ENCODE results near the gene RNF186.
"Not testable (repeated sequence)": the region's sequence is repeated elsewhere in the genome, so short reads cannot be mapped to it uniquely, and the experiment has no call there.

RNF186 gene

GRCh38 chr1:19824036-19824435, 9.0 kb upstream of the RNF186 start:
- DNase-seq, result no peak

GRCh38 chr1:19819701-19820100, 4.6 kb upstream of the RNF186 start:
- no peak for DNase-seq

DNA sequence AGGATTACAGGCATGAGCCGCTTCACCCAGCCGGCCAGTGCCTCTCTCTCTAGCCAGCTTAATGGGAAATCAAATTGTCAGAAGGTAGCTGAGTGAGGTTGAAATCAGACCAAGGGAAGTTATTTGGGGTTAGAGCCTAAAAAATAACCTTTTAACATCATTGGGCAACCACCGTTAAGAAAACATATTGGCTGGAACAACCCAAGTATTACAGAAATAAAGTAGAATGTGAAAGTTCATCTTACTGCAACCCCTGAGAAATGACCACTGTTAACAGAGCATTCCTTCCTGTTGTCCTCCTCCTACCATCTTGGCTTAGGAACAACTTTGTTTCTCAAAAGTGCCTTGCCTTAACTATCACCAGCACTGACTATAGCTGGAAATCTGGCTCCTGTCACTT, 3.2 kb upstream of the RNF186 start:
- no peak for DNase-seq

- DNase-seq, result no peak
Observed at GRCh38 chr1:19817160-19817559, 2.1 kb upstream of the RNF186 start.

DNA sequence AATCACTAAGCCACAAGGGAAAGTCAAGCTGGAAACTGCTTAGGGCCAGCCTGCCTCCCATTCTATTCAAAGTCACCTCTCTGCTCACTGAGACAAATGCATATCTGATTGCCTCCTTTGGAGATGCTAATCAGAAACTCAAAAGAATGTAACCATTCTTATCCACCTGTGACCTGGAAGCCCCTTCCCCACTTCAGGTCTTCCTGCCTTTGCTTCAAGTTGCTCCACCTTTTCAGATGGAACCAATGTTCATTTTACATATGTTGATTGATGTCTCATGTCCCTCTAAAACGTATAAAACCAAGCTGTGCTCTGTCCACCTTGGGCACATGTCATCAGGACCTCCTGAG, 1.6 kb upstream of the RNF186 start:
- not testable (repeated sequence) for DNase-seq

DNA sequence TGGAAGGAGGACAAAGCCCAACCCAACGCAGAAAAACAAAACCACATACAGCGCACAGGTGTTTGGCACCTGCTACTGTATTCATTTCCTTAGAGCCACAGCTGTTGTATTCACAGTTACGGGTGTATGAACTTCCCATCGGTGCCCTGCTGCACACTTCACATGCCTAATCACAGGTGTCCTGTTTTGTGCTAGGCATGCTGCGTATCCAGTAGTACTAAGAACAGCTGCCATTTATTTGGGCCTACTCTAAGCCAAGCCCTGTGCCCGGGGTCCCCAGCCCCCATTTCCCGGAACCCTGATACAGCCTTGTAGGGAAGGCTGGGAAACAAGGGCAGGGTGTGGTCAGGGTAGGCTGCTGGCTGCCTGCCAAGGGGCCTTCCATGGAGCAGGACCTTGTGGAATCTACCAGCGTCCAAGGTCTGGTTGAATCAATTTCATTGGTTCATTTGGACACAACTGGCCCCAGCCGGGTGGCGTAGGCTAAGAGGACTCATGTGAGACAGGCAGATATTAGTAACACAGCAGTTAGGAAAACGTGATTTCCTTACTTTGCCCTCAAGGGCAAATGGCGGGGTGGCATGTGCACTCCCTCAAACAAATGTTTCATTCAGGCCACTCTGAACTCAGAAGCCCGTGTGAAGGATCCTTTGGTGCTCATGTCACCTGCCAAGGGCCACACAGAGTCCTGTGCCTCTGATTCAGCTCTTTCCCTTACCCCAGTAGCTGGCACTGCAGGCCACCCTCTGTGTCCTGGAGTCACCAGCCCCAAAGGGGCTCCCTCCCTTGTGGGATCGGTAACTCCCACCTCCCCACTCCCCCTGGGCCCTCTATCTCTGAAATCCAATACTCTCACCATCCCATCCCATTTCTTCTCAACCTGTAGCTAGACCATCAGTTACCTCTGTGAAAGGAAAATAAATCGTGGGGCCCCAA, 986 bp upstream of the RNF186 start:
- no peak for DNase-seq

GRCh38 chr1:19814244-19814661, 830 bp downstream of the RNF186 start:
- DNase-seq, result no peak

GRCh38 chr1:19813643-19813960, 1.5 kb downstream of the RNF186 start:
- no peak for DNase-seq

DNA sequence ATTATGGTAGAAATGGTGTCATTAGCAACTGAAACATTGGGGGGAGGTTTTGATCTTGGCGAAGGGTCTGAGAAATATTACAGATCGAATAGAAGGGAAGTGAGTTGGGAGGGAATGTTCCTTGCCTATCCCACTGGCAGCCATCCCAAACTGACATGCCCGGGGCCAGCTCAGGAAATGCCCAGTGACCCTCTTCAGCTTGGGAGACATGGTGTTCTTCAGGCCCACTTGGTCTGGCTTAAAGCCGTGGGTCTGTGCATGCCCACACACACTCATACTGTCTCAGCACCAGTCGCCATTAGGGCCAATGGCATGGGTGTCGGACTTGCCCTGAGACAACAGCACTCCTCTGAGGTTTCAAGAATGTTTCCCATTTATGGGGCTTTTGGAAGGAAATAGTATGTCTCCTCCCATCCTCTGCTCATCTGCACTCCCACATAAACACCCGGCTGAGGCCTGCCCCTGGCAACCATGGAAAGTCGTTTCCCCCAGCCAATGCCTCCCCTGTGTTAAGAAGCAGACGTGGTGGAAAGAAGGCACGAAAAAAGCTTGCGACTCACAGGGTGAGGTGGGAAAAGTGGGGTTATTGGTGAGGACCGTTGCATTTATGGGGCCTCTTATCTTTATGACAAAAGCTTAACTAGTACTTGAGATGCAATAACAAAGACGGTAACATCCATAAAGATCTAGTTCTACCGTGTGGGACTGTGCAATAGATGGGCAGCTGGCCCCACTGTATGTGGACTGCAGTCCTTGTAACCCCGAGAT, 2.0 kb downstream of the RNF186 start:
- no peak for DNase-seq

DNA sequence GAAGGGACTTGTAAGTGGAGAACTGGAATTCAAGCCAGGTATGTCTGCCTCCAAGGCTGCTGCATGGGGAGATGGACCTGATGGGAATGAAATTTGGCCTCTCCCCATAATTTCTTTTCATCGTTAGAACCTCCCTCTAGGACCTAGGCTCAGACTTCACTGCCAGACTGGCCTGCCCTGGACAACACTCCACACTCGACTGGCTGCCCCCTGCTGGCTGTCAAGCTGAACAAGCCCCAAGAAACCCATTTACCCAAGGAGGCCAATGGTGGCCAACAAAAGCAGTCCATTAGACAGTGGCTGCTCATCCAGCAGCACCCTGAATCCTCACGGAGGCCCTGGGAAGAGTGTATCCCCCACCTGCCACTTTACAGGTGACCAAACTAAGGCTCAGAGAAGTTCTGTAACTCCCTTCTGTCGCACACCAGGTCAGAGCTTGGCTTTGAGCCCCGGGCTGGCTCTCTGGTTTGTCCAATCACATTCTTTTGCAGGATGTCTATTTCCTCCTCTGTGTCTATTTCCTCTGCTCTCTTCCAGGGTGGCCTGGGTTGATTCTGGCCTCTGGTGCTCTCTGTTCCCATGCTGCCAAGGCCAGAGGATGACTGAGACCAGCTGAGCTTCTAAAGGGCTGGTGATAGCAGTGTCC, 3.8 kb downstream of the RNF186 start:
- no peak for DNase-seq

DNA sequence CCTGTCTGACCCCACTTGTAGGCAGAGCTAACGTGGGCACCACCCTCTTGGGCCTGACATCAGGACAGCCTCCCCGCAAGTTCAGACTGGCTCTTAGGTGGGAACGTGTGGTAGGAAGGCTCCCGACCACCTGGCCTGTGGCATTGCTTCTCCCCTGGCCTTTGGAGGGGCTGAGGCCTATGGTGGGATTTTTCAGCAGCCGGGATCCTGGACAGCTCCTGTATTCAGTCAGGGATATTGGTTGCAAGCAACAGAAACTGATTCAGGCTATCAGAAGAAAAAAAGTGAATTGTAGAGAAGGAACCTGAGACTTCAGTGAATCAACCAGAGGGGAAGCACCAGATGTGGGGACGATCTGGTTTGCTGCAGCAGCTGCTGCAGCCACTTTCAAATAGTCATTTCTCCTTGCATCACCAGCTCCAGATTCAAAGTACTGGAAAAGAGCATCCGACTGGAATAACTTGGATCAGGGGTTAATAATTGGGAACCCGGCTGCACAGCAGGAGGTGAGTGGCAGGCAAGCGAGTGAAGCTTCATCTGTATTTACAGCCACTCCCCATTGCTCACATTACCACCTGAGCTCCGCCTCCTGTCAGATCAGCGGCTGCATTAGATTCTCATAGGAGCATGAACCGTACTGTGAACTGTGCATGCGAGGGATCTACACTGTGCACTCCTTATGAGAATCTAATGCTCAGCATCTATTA, 5.9 kb downstream of the RNF186 start:
- no peak for DNase-seq

DNA sequence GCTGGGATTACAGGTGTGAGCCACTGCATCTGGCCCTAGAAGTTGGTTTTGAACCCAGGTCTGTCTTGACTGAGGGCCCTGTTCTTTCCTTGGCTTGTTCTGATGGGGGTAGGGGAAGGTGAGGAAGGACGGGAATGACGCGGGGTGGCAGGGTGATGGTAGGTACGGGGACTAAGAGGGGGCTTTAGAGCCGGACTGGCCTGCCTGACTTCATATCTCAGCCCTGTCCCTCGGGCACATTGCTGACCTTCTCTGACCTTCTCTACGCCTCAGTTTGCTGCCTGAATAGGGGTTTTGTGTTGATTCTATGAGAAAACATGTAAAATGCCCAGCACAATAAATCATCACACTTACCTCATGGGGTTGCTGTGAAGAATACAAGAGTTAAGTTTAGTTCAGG, 6.7 kb downstream of the RNF186 start:
- DNase-seq, result no peak

DNA sequence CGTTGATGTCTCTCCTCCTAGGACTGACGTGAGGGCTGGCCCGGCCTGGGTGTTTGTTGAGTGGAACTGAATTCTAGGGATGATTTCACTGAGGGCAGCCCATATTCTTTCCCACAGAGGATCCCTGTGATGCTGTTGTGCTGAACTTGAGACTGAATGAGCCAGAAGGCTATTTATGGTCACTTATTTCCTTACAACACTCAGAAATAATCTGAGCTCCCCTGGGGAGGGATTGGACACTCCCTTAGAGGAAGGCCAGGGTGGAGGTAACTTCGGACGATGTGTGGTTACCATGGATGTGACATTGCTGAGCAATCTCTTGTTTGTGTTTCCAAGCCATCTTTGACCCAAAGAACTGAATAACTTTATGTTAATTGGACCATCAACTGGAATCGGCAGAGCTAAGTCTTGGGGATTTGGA, 10.2 kb downstream of the RNF186 start:
- no peak for DNase-seq

DNA sequence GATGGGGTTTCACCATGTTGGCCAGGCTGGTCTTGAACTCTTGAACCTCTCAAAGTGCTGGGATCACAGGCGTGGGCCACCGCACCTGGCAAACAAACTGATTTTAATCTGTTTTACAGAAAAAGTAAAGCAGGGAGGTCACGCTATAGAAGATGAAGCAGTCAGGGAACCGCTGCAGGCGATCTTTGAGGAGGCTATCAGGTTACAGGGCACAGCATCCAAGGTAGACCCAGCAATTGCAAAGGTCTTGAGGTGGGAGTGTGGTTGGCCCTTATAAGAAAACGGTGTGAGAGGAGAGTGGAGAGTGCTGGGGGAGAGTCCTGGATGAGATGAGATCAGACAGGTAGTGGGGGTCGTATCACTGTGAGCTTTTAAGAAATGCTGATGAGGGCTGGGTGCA, 12.8 kb downstream of the RNF186 start:
- no peak for DNase-seq

DNA sequence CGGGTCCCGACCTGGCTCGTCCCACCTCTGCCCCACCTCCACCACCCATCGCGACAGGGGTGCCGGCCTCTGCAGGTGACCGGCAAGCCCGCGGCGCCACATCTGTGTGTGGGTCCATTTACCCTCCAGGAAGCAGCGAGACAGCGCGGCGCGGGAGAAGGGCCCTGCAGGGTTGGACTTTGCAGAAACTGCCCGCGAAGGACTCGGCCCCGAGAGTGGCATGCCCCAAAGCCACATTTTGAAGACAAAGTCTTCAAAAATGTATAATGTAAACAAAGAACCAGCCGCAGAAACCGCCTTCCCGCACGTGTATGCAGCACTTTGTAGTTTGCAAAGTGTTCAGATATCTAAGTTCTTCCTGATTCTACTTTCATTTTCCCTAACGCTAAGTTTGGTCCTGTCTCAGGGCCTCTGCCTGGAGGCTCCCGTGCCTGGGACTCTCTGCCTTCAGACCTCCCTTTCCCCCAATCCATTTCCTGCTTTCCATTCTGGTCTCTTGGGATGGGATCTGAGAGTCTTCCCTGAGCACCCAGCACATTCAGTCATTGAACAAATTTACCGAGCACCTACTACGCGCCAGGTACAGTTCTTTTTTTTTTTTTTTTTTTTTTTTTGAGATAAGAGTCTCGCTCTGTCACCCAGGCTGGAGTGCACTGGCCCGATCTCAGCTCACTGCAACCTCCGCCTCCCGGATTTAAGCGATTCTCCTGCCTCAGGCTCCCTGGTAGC, 14.8 kb downstream of the RNF186 start:
- DNase-seq, result no peak

- no peak for DNase-seq
Observed at GRCh38 chr1:19799230-19800075, 15.6 kb downstream of the RNF186 start, which contains the start of gene TMCO4. Gene TMCO4, minus strand, starts transcription at chr1:19799916. Its CDS starts 19,158 bp downstream, at chr1:19780758.

GRCh38 chr1:19798486-19799229, 16.4 kb downstream of the RNF186 start:
- DNase-seq, result no peak

DNA sequence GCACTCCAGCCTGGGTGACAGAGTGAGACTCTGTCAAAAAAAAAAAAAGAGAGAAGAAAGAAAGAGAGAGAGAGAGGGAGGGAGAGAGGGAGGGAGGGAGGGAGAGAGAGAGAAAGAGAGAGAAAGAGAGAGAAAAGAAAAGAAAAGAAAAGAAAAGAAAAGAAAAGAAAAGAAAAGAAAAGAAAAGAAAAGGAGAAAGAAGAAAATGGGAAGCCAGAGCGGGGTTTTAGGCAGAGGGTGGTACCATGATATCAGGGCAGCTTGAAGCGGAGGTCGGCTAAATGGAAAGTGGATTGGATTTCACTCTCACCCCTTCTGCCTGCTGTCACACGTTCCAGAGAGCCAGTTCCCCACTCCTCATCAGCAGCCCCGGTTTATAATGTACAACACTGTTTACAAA, 17.3 kb downstream of the RNF186 start:
- DNase-seq, result no peak

GRCh38 chr1:19794583-19794982, 20.5 kb downstream of the RNF186 start:
- no peak for DNase-seq

GRCh38 chr1:19793360-19794046, 21.6 kb downstream of the RNF186 start:
- no peak for DNase-seq
